AG10803 (cell line): ENCODE results near the gene KLHL6.
"Not testable (repeated sequence)": the region's sequence is repeated elsewhere in the genome, so short reads cannot be mapped to it uniquely, and the experiment has no call there.

ENCODE experiments used
- DNase-seq: peaks from one replicate; pipeline ENCODE4 v3.0.0; 2010; ENCODE audit warnings: low read depth
- H3K4me3 ChIP-seq: 2 replicates; pipeline ENCODE4 v1.5.1; 2011; ENCODE audit warnings: mild to moderate bottlenecking, low read length, control low read depth
- CTCF ChIP-seq: conservative IDR thresholded peaks from 2 replicates; pipeline ENCODE4 v1.5.1; 2011; ENCODE audit warnings: mild to moderate bottlenecking, low read length, control low read depth, inconsistent platforms

KLHL6 gene

GRCh38 chr3:183485585-183485984 lies 69.9 kb downstream of the KLHL6 start:
- no peak overlapping the region for H3K4me3 ChIP-seq
- no peak for DNase-seq
- TF ChIP-seq CTCF, result no peak

- no peak for TF ChIP-seq CTCF
- H3K4me3 ChIP-seq, result no peak overlapping the region
- DNase-seq, result no peak
These were observed 70.4 kb downstream of the KLHL6 start for GRCh38 chr3:183485093-183485492.

- no peak overlapping the region for H3K4me3 ChIP-seq
- no peak for TF ChIP-seq CTCF
- no peak for DNase-seq
These were observed 71.0 kb downstream of the KLHL6 start for GRCh38 chr3:183484431-183485075.

GRCh38 chr3:183481582-183481981 lies 73.9 kb downstream of the KLHL6 start:
- H3K4me3 ChIP-seq, result no peak overlapping the region
- no peak for TF ChIP-seq CTCF
- no peak for DNase-seq

GRCh38 chr3:183478501-183478900 lies 77.0 kb downstream of the KLHL6 start:
- DNase-seq, result no peak
- no peak for TF ChIP-seq CTCF
- H3K4me3 ChIP-seq, result no peak overlapping the region

- H3K4me3 ChIP-seq, result no peak overlapping the region
- no peak for TF ChIP-seq CTCF
- no peak for DNase-seq
These were observed 77.6 kb downstream of the KLHL6 start for GRCh38 chr3:183477801-183478456.

- DNase-seq, H3K4me3 ChIP-seq: not testable (repeated sequence)
These were observed 79.7 kb downstream of the KLHL6 start for GRCh38 chr3:183475764-183476162.
